Activated T-cell treated with anti-CD3 and anti-CD28 coated beads, Interleukin-2, amount 50 U/mL, for 72 hours (primary cell): ENCODE results near the gene PCDHGA5. TPM values are rescaled to one million over a fixed set of nuclear protein-coding genes. Genes with fewer than 3 reads are reported as not detected.

ENCODE experiments used
- total RNA-seq, 2 donors: library from RNA; stranded (reverse); gene quantifications; one replicate each; pipeline ENCODE4 v1.2.3, GENCODE V29; 2022

Gene PCDHGA5
- total RNA-seq, 2 donors from 2014 or later = 0.12 TPM; not detected in 1

Other genes starting within 250 kb of the PCDHGA5 start
- not detected for gene PCDHB4, start 242.3 kb upstream of the PCDHGA5 start, total RNA-seq
- not detected for gene PCDHB5, start 229.0 kb upstream of the PCDHGA5 start, total RNA-seq
- gene PCDHB6, start 214.1 kb upstream of the PCDHGA5 start, total RNA-seq = not detected
- not detected for gene PCDHB7, start 191.5 kb upstream of the PCDHGA5 start, total RNA-seq
- not detected for gene PCDHB8, start 186.4 kb upstream of the PCDHGA5 start, total RNA-seq
- gene PCDHB16, start 181.8 kb upstream of the PCDHGA5 start, total RNA-seq = not detected
- under 1 TPM in 1 of 2 donors, not detected in 1; 0.05 TPM for gene PCDHB9, start 177.0 kb upstream of the PCDHGA5 start, total RNA-seq
- not detected for gene PCDHB10, start 171.8 kb upstream of the PCDHGA5 start, total RNA-seq
- not detected for gene PCDHB11, start 164.5 kb upstream of the PCDHGA5 start, total RNA-seq
- not detected for gene PCDHB12, start 155.4 kb upstream of the PCDHGA5 start, total RNA-seq
- not detected for gene PCDHB13, start 150.2 kb upstream of the PCDHGA5 start, total RNA-seq
- not detected for gene PCDHB14, start 140.8 kb upstream of the PCDHGA5 start, total RNA-seq
- not detected for gene PCDHB15, start 118.8 kb upstream of the PCDHGA5 start, total RNA-seq
- under 1 TPM; 0.46 to 0.63 TPM for gene SLC25A2, start 60.1 kb upstream of the PCDHGA5 start, total RNA-seq
- gene TAF7, start 43.4 kb upstream of the PCDHGA5 start, total RNA-seq = 10 to 100 TPM; 56.7 to 62.5 TPM
- gene PCDHGA1, start 33.6 kb upstream of the PCDHGA5 start, total RNA-seq = under 1 TPM; 0.05 TPM
- gene PCDHGA2, start 25.4 kb upstream of the PCDHGA5 start, total RNA-seq = under 1 TPM in 1 of 2 donors, not detected in 1; 0.07 TPM
- gene PCDHGA3, start 20.3 kb upstream of the PCDHGA5 start, total RNA-seq = under 1 TPM in 1 of 2 donors, not detected in 1; 0.12 TPM
- gene PCDHGB1, start 14.1 kb upstream of the PCDHGA5 start, total RNA-seq = under 1 TPM in 1 of 2 donors, not detected in 1; 0.19 TPM
- under 1 TPM; 0.25 to 0.26 TPM for gene PCDHGA4, start 9.1 kb upstream of the PCDHGA5 start, total RNA-seq
- under 1 TPM; 0.28 to 0.34 TPM for gene PCDHGB2, start 4.2 kb upstream of the PCDHGA5 start, total RNA-seq
- gene PCDHGB3, start 6.1 kb downstream of the PCDHGA5 start, total RNA-seq = under 1 TPM; 0.19 to 0.28 TPM
- under 1 TPM; 0.16 to 0.29 TPM for gene PCDHGA6, start 9.7 kb downstream of the PCDHGA5 start, total RNA-seq
- gene PCDHGA7, start 18.6 kb downstream of the PCDHGA5 start, total RNA-seq = under 1 TPM in 1 of 2 donors, not detected in 1; 0.12 TPM
- gene PCDHGB4, start 23.5 kb downstream of the PCDHGA5 start, total RNA-seq = not detected
- not detected for gene PCDHGA8, start 28.5 kb downstream of the PCDHGA5 start, total RNA-seq
- gene PCDHGB5, start 33.8 kb downstream of the PCDHGA5 start, total RNA-seq = under 1 TPM; 0.17 to 0.21 TPM
- under 1 TPM; 0.09 to 0.10 TPM for gene PCDHGA9, start 38.6 kb downstream of the PCDHGA5 start, total RNA-seq
- under 1 TPM in 1 of 2 donors, not detected in 1; 0.09 TPM for gene PCDHGB6, start 43.9 kb downstream of the PCDHGA5 start, total RNA-seq
- gene PCDHGA10, start 48.8 kb downstream of the PCDHGA5 start, total RNA-seq = under 1 TPM; 0.12 TPM
- under 1 TPM in 1 of 2 donors, not detected in 1; 0.17 TPM for gene PCDHGB7, start 53.5 kb downstream of the PCDHGA5 start, total RNA-seq
- under 1 TPM in 1 of 2 donors, not detected in 1; 0.22 TPM for gene PCDHGA11, start 56.9 kb downstream of the PCDHGA5 start, total RNA-seq
- gene PCDHGA12, start 66.3 kb downstream of the PCDHGA5 start, total RNA-seq = under 1 TPM; 0.12 to 0.17 TPM
- gene PCDHGC3, start 111.8 kb downstream of the PCDHGA5 start, total RNA-seq = not detected
- gene PCDHGC4, start 120.9 kb downstream of the PCDHGA5 start, total RNA-seq = not detected
- not detected for gene PCDHGC5, start 124.9 kb downstream of the PCDHGA5 start, total RNA-seq